Osteoblast (primary cell): ENCODE data around the gene CHD9. TPM values are rescaled to one million over a fixed set of nuclear protein-coding genes. Genes with fewer than 3 reads are reported as not detected.
"Not testable (repeated sequence)": the region's sequence is repeated elsewhere in the genome, so short reads cannot be mapped to it uniquely, and the experiment has no call there.

ENCODE experiments used
- DNase-seq: peaks from one replicate; pipeline ENCODE4 v3.0.0; 2011; ENCODE audit warnings: low spot score, mixed read lengths; ENCODE audit not compliant: insufficient read length; ENCODE audit errors: missing footprints
- H2AFZ ChIP-seq: 2 replicates; pipeline ENCODE4 v1.6.0; 2011; ENCODE audit warnings: mild to moderate bottlenecking, low read length
- H3K27ac ChIP-seq: 2 replicates; pipeline ENCODE4 v1.5.1; 2011; ENCODE audit warnings: mild to moderate bottlenecking, low read depth, low read length, moderate library complexity
- H3K27me3 ChIP-seq: 2 replicates; pipeline ENCODE4 v1.6.0; 2012; ENCODE audit warnings: mild to moderate bottlenecking, control low read depth, inconsistent platforms, low read length, moderate library complexity; ENCODE audit not compliant: insufficient read depth
- H3K36me3 ChIP-seq: 2 replicates; pipeline ENCODE4 v1.5.1; 2011; ENCODE audit warnings: mild to moderate bottlenecking, low read length, control low read depth, moderate library complexity; ENCODE audit not compliant: insufficient read depth
- H3K4me1 ChIP-seq: 2 replicates; pipeline ENCODE4 v1.5.1; 2011; ENCODE audit warnings: mild to moderate bottlenecking, low read length, control low read depth, moderate library complexity; ENCODE audit not compliant: insufficient read depth
- H3K4me2 ChIP-seq: 2 replicates; pipeline ENCODE4 v1.6.0; 2011; ENCODE audit warnings: mild to moderate bottlenecking, low read length; ENCODE audit not compliant: insufficient read depth
- H3K4me3 ChIP-seq: fragments of 200-600 bp; sonication (generic); 3 replicates; pipeline ENCODE4 v1.5.1; 2012; ENCODE audit warnings: mild to moderate bottlenecking, low read length, inconsistent platforms; ENCODE audit not compliant: insufficient read depth
- H3K79me2 ChIP-seq: 2 replicates; pipeline ENCODE4 v1.6.0; 2012; ENCODE audit warnings: mild to moderate bottlenecking, low read length, control low read depth, inconsistent platforms; ENCODE audit not compliant: insufficient read depth
- H3K9me3 ChIP-seq: 2 replicates; pipeline ENCODE4 v1.5.1; 2011; ENCODE audit warnings: low read depth, low read length, control low read depth
- H4K20me1 ChIP-seq: 2 replicates; pipeline ENCODE4 v1.6.0; 2012; ENCODE audit warnings: mild to moderate bottlenecking, low read length, control low read depth; ENCODE audit not compliant: insufficient read depth
- total RNA-seq: library from RNA; depleted of rRNA; stranded (reverse); fragments of >200 nt; gene quantifications from 2 replicates; pipeline ENCODE4 v1.2.3, GENCODE V29; 2012
- TF ChIP-seq, protein P1 (sequence below): IDR thresholded peaks from 2 replicates; pipeline ENCODE4 v1.5.1; 2011; ENCODE audit warnings: mild to moderate bottlenecking, low read depth, low read length, moderate library complexity; ENCODE audit errors: extremely low read depth

CHD9 gene
- total RNA-seq, 1 donor = 83.6 TPM

DNA sequence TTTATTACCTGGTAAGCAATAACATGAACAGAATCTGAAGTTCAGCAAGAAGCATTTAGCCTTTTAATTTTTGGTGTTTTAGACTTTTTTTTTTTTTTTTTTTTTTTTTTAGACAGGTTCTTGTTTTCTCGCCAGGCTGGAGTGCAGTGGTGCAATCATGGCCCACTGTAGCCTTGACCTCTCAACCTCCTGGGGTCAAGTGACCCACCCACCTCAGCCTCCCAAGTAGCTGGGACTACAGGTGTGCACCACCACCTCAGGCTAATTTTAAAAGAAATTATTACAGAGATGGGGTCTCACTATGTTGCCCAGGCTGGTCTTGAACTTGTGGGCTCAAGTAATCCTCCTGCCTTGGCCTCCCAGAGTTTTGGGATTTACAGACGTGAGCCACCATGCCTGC is 206.5 kb downstream of the CHD9 start:
- no peaks in the 10 kb centered on the region for H4K20me1 ChIP-seq
- H3K4me2 ChIP-seq = no peak overlapping the region
- no peak overlapping the region for H3K4me3 ChIP-seq
- no peak overlapping the region for H2AFZ ChIP-seq
- H3K27me3 ChIP-seq = no peaks in the 10 kb centered on the region
- peaks cover 3% of the 10 kb centered on the region for H3K79me2 ChIP-seq
- H3K36me3 ChIP-seq = peaks cover 44% of the 10 kb centered on the region
- DNase-seq = no peak
- TF ChIP-seq, protein P1, sequence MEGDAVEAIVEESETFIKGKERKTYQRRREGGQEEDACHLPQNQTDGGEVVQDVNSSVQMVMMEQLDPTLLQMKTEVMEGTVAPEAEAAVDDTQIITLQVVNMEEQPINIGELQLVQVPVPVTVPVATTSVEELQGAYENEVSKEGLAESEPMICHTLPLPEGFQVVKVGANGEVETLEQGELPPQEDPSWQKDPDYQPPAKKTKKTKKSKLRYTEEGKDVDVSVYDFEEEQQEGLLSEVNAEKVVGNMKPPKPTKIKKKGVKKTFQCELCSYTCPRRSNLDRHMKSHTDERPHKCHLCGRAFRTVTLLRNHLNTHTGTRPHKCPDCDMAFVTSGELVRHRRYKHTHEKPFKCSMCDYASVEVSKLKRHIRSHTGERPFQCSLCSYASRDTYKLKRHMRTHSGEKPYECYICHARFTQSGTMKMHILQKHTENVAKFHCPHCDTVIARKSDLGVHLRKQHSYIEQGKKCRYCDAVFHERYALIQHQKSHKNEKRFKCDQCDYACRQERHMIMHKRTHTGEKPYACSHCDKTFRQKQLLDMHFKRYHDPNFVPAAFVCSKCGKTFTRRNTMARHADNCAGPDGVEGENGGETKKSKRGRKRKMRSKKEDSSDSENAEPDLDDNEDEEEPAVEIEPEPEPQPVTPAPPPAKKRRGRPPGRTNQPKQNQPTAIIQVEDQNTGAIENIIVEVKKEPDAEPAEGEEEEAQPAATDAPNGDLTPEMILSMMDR = no peak
- H3K27ac ChIP-seq = no peak overlapping the region
- peaks cover 12% of the 10 kb centered on the region for H3K4me1 ChIP-seq
- no peaks in the 10 kb centered on the region for H3K9me3 ChIP-seq

DNA sequence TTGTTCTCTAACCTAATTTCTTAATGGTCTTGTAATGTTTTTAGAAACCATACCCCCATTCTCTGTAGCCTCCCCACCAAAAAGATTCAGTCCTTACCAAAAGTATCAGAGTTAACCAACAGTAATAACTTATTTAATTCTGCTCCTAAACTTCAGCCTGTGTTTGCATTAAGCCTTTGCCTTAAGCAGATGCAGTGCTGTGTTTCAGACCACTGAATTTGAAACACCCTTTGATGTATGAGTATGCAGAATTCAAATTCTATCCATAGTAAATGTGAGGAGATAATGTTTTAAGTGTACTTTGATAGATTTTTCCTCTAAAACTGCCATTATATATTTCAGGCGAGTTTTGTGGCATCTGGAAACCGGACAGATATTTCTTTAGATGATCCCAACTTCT is 207.9 kb downstream of the CHD9 start:
- Histone ChIP-seq H4K20me1 (no peaks in the 10 kb centered on the region), H3K27ac (no peak overlapping the region), H3K9me3 (no peaks in the 10 kb centered on the region), H3K4me3 (no peak overlapping the region), H3K4me1 (no peaks in the 10 kb centered on the region), H3K79me2 (no peaks in the 10 kb centered on the region), H3K36me3 (peaks cover 46% of the 10 kb centered on the region), H3K27me3 (no peaks in the 10 kb centered on the region), H3K4me2 (no peak overlapping the region), H2AFZ (no peak overlapping the region)
- no peak for DNase-seq
- TF ChIP-seq, protein P1 = no peak

DNA sequence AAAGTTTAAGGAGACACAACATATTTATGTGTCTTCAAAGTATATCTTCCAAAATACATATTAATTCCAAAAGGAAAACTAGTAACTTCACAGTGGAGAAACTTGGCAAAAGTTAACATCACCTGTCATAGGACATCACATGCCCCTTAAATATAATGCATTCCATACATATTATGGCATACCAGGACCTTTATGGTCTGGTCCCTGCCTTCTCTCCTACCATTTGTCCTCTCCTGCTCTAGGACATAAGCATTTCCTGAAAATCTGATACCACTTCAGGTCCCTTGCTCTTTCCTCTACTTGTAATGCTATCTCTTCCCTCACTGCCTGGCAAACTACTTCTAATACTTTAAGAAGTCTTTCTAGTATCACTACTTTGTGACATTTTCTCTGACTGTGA is 211.4 kb downstream of the CHD9 start:
- TF ChIP-seq, protein P1 = no peak
- DNase-seq = no peak
- no peaks in the 10 kb centered on the region for H3K79me2 ChIP-seq
- no peak overlapping the region for H3K27ac ChIP-seq
- H2AFZ ChIP-seq = no peak overlapping the region
- H3K27me3 ChIP-seq = no peaks in the 10 kb centered on the region
- no peaks in the 10 kb centered on the region for H3K9me3 ChIP-seq
- no peak overlapping the region for H3K4me2 ChIP-seq
- H4K20me1 ChIP-seq = no peaks in the 10 kb centered on the region
- H3K36me3 ChIP-seq = peaks cover 46% of the 10 kb centered on the region
- H3K4me3 ChIP-seq = no peak overlapping the region
- H3K4me1 ChIP-seq = no peaks in the 10 kb centered on the region

DNA sequence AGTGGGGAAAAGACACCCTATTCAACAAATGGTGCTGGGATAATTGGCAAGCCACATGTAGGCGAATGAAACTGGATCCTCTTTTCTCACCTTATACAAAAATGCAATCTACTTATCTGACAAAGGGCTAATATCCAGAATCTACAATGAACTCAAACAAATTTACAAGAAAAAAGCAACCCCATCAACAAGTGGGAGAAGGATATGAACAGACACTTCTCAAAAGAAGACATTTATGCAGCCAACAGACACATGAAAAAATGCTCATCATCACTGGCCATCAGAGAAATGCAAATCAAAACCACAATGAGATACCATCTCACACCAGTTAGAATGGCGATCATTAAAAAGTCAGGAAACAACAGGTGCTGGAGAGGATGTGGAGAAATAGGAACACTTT is 223.7 kb downstream of the CHD9 start:
- H2AFZ ChIP-seq, H3K4me1 ChIP-seq, DNase-seq: not testable (repeated sequence)

More for the DNA sequence above, 223.7 kb downstream of the CHD9 start:
- H3K9me3 ChIP-seq, H3K4me3 ChIP-seq, H3K4me2 ChIP-seq, H3K27ac ChIP-seq, H4K20me1 ChIP-seq, H3K79me2 ChIP-seq, H3K27me3 ChIP-seq: not testable (repeated sequence)
- H3K36me3 ChIP-seq = peaks cover 55% of the 10 kb centered on the region
